WTC11 (cell line): ENCODE data around the gene P2RX2. TPM values are rescaled to one million over a fixed set of nuclear protein-coding genes. Genes with fewer than 3 reads are reported as not detected.

Source experiments
- ATAC-seq: fragments of 200-7000 bp; cut with Tn5 transposase; 2 replicates; pipeline ENCODE4 v1.10.0; 2021; ENCODE audit warnings: mild to moderate bottlenecking, moderate library complexity
- CTCF ChIA-PET: fragments of 300-600 bp; sonication (Branson Sonifier 250); formaldehyde crosslinking; loops from one replicate; lab custom pipeline; 2021; ENCODE audit warnings: antibody characterized with exemption; lab: Charles Lee
- POLR2A ChIA-PET: fragments of 350-600 bp; sonication (Branson Sonifier 250); formaldehyde crosslinking; loops from one replicate; lab custom pipeline; 2021; ENCODE audit warnings: antibody characterized with exemption; lab: Charles Lee
- DNase-seq: peaks from one replicate; pipeline ENCODE4 v3.0.0; 2021; ENCODE audit warnings: low spot score
- H3K27ac Mint-ChIP-seq: 2 replicates; pipeline ENCODE4 v1.8.0; 2021; ENCODE audit warnings: mixed read lengths
- H3K27me3 Mint-ChIP-seq: 2 replicates; pipeline ENCODE4 v1.8.0; 2021; ENCODE audit warnings: low read depth, mild to moderate bottlenecking, moderate library complexity, mixed read lengths
- H3K36me3 Mint-ChIP-seq: 2 replicates; pipeline ENCODE4 v1.8.0; 2021; ENCODE audit warnings: mixed read lengths
- H3K4me1 Mint-ChIP-seq: 2 replicates; pipeline ENCODE4 v1.8.0; 2022; ENCODE audit warnings: mixed read lengths
- H3K4me3 Mint-ChIP-seq: 2 replicates; pipeline ENCODE4 v1.8.0; 2021; ENCODE audit warnings: mild to moderate bottlenecking, moderate library complexity, mixed read lengths
- H3K9me3 Mint-ChIP-seq: 2 replicates; pipeline ENCODE4 v1.8.0; 2021; ENCODE audit warnings: mixed read lengths
- AFF4 ChIP-seq: sonication (generic); formaldehyde crosslinking; IDR thresholded peaks from 2 replicates; pipeline ENCODE4 v1.8.1; 2023; ENCODE audit warnings: mild to moderate bottlenecking, missing genetic modification reagents, borderline replicate concordance
- ATF3 ChIP-seq: sonication (generic); formaldehyde crosslinking; conservative IDR thresholded peaks from 2 replicates; pipeline ENCODE4 v1.8.1; 2022; ENCODE audit warnings: mild to moderate bottlenecking, missing genetic modification reagents
- ETV6 ChIP-seq: sonication (generic); formaldehyde crosslinking; IDR thresholded peaks from 2 replicates; pipeline ENCODE4 v1.8.1; 2022; ENCODE audit warnings: mild to moderate bottlenecking, missing genetic modification reagents
- FOXJ3 ChIP-seq: sonication (generic); formaldehyde crosslinking; IDR thresholded peaks from 2 replicates; pipeline ENCODE4 v1.9.0; 2021; ENCODE audit warnings: missing genetic modification reagents, mild to moderate bottlenecking, borderline replicate concordance
- FOXK1 ChIP-seq: sonication (generic); formaldehyde crosslinking; IDR thresholded peaks from 2 replicates; pipeline ENCODE4 v1.8.0; 2022; ENCODE audit warnings: mild to moderate bottlenecking, moderate library complexity, missing genetic modification reagents
- FOXP1 ChIP-seq: sonication (generic); formaldehyde crosslinking; IDR thresholded peaks from 2 replicates; pipeline ENCODE4 v1.8.0; 2022; ENCODE audit warnings: missing genetic modification reagents, mild to moderate bottlenecking, moderate library complexity, borderline replicate concordance
- FOXP4 ChIP-seq: sonication (generic); formaldehyde crosslinking; IDR thresholded peaks from 2 replicates; pipeline ENCODE4 v1.8.0; 2022; ENCODE audit warnings: mild to moderate bottlenecking, missing genetic modification reagents
- GRHL2 ChIP-seq: fragments of 250-450 bp; sonication (Bioruptor Pico); IDR thresholded peaks from 2 replicates; pipeline ENCODE4 v1.8.0; 2022; ENCODE audit warnings: mild to moderate bottlenecking, moderate library complexity; ENCODE audit not compliant: insufficient replicate concordance, severe bottlenecking
- IRF2 ChIP-seq: sonication (generic); formaldehyde crosslinking; IDR thresholded peaks from 2 replicates; pipeline ENCODE4 v1.8.0; 2022; ENCODE audit warnings: low read depth, missing genetic modification reagents, borderline replicate concordance
- KAT7 ChIP-seq: sonication (generic); formaldehyde crosslinking; IDR thresholded peaks from 2 replicates; pipeline ENCODE4 v1.8.1; 2023; ENCODE audit warnings: missing genetic modification reagents, mild to moderate bottlenecking, borderline replicate concordance
- OVOL2 ChIP-seq: fragments of 250-450 bp; sonication (Bioruptor Pico); IDR thresholded peaks from 2 replicates; pipeline ENCODE4 v1.9.0; 2021; ENCODE audit warnings: mild to moderate bottlenecking, borderline replicate concordance
- PREB ChIP-seq: sonication (generic); formaldehyde crosslinking; IDR thresholded peaks from 2 replicates; pipeline ENCODE4 v1.8.1; 2022; ENCODE audit warnings: mild to moderate bottlenecking, missing genetic modification reagents, moderate library complexity, borderline replicate concordance
- TCF7 ChIP-seq: sonication (generic); formaldehyde crosslinking; IDR thresholded peaks from 2 replicates; pipeline ENCODE4 v1.8.0; 2022; ENCODE audit warnings: mild to moderate bottlenecking, low read depth, missing genetic modification reagents, moderate library complexity
- TEAD4 ChIP-seq: sonication (generic); formaldehyde crosslinking; IDR thresholded peaks from 2 replicates; pipeline ENCODE4 v1.8.0; 2022; ENCODE audit warnings: mild to moderate bottlenecking, missing genetic modification reagents
- ZNF121 ChIP-seq: sonication (generic); formaldehyde crosslinking; IDR thresholded peaks from 2 replicates; pipeline ENCODE4 v1.8.0; 2023; ENCODE audit warnings: missing genetic modification reagents
- ZNF219 ChIP-seq: sonication (generic); formaldehyde crosslinking; IDR thresholded peaks from 2 replicates; pipeline ENCODE4 v1.8.0; 2023; ENCODE audit warnings: missing genetic modification reagents, mild to moderate bottlenecking, borderline replicate concordance
- ZNF263 ChIP-seq: sonication (generic); formaldehyde crosslinking; IDR thresholded peaks from 2 replicates; pipeline ENCODE4 v1.8.1; 2022; ENCODE audit warnings: low read depth, mild to moderate bottlenecking, moderate library complexity, missing genetic modification reagents
- ZNF396 ChIP-seq: fragments of 250-450 bp; sonication (Bioruptor Pico); IDR thresholded peaks from 2 replicates; pipeline ENCODE4 v1.8.0; 2021; ENCODE audit warnings: mild to moderate bottlenecking, moderate library complexity, borderline replicate concordance
- ZNF423 ChIP-seq: fragments of 250-450 bp; sonication (Bioruptor Pico); IDR thresholded peaks from 2 replicates; pipeline ENCODE4 v2.1.2; 2022; ENCODE audit warnings: mild to moderate bottlenecking, moderate library complexity
- total RNA-seq: library from RNA; stranded (reverse); gene quantifications from 3 replicates; pipeline ENCODE4 v1.2.3, GENCODE V29; 2021
- TF ChIP-seq, protein P1 (sequence below): sonication (generic); formaldehyde crosslinking; IDR thresholded peaks from 2 replicates; pipeline ENCODE4 v1.8.0; 2022; ENCODE audit warnings: mild to moderate bottlenecking, missing genetic modification reagents
- TF ChIP-seq, protein P2 (sequence below): sonication (generic); formaldehyde crosslinking; IDR thresholded peaks from 2 replicates; pipeline ENCODE4 v1.8.1; 2023; ENCODE audit warnings: mild to moderate bottlenecking, moderate library complexity, missing genetic modification reagents
- TF ChIP-seq, protein P3 (sequence below): sonication (generic); formaldehyde crosslinking; IDR thresholded peaks from 2 replicates; pipeline ENCODE4 v1.8.0; 2023; ENCODE audit warnings: mild to moderate bottlenecking, missing genetic modification reagents

P2RX2 gene
- total RNA-seq, 1 experiment from 2014 or later = 2.1 TPM

GRCh38 chr12:132574271-132574996 is 44.1 kb upstream of the P2RX2 start (continued):
- TF ChIP-seq ZNF263 (CRISPR knock-in tag) (no peak), IRF2 (CRISPR knock-in tag) (no peak), FOXP1 (CRISPR knock-in tag) (no peak), ZNF396 (CRISPR knock-in tag) (no peak), ZNF423 (CRISPR knock-in tag) (no peak), ATF3 (CRISPR knock-in tag) (no peak), ZNF219 (no peak), PREB (CRISPR knock-in tag) (no peak)
- TF ChIP-seq, protein P1, sequence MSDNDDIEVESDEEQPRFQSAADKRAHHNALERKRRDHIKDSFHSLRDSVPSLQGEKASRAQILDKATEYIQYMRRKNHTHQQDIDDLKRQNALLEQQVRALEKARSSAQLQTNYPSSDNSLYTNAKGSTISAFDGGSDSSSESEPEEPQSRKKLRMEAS = no peak

- ChIA-PET CTCF (no interaction called here), POLR2A (no interaction called here)
- DNase-seq (no peak), ATAC-seq (no peak)
- H3K4me3 Mint-ChIP-seq = no peak overlapping the region
- H3K27me3 Mint-ChIP-seq = peaks cover 8% of the 10 kb centered on the region
- no peaks in the 10 kb centered on the region for H3K9me3 Mint-ChIP-seq
- peaks cover 19% of the 10 kb centered on the region for H3K36me3 Mint-ChIP-seq
- H3K27ac Mint-ChIP-seq = no peak overlapping the region; the same call in 1 of the 2 replicates
- TF ChIP-seq TCF7 (CRISPR knock-in tag) (no peak), FOXP1 (CRISPR knock-in tag) (no peak), FOXK1 (CRISPR knock-in tag) (no peak), KAT7 (CRISPR knock-in tag) (no peak), OVOL2 (CRISPR knock-in tag) (no peak), ETV6 (no peak), AFF4 (CRISPR knock-in tag) (no peak), GRHL2 (CRISPR knock-in tag) (no peak), FOXJ3 (no peak), PREB (CRISPR knock-in tag) (no peak), ZNF121 (no peak), FOXP4 (CRISPR knock-in tag) (no peak), TEAD4 (CRISPR knock-in tag) (no peak)
- TF ChIP-seq, protein P2, sequence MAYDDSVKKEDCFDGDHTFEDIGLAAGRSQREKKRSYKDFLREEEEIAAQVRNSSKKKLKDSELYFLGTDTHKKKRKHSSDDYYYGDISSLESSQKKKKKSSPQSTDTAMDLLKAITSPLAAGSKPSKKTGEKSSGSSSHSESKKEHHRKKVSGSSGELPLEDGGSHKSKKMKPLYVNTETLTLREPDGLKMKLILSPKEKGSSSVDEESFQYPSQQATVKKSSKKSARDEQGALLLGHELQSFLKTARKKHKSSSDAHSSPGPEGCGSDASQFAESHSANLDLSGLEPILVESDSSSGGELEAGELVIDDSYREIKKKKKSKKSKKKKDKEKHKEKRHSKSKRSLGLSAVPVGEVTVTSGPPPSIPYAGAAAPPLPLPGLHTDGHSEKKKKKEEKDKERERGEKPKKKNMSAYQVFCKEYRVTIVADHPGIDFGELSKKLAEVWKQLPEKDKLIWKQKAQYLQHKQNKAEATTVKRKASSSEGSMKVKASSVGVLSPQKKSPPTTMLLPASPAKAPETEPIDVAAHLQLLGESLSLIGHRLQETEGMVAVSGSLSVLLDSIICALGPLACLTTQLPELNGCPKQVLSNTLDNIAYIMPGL (CRISPR knock-in tag) = no peak
- TF ChIP-seq, protein P3, sequence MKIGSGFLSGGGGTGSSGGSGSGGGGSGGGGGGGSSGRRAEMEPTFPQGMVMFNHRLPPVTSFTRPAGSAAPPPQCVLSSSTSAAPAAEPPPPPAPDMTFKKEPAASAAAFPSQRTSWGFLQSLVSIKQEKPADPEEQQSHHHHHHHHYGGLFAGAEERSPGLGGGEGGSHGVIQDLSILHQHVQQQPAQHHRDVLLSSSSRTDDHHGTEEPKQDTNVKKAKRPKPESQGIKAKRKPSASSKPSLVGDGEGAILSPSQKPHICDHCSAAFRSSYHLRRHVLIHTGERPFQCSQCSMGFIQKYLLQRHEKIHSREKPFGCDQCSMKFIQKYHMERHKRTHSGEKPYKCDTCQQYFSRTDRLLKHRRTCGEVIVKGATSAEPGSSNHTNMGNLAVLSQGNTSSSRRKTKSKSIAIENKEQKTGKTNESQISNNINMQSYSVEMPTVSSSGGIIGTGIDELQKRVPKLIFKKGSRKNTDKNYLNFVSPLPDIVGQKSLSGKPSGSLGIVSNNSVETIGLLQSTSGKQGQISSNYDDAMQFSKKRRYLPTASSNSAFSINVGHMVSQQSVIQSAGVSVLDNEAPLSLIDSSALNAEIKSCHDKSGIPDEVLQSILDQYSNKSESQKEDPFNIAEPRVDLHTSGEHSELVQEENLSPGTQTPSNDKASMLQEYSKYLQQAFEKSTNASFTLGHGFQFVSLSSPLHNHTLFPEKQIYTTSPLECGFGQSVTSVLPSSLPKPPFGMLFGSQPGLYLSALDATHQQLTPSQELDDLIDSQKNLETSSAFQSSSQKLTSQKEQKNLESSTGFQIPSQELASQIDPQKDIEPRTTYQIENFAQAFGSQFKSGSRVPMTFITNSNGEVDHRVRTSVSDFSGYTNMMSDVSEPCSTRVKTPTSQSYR (CRISPR knock-in tag) = no peak
- H3K4me1 Mint-ChIP-seq = no peaks in the 10 kb centered on the region
These were observed 42.9 kb upstream of the P2RX2 start for GRCh38 chr12:132575661-132576060.
